B cell (primary cell): Measurements from ENCODE around the gene ATP11B. TPM values are rescaled to one million over a fixed set of nuclear protein-coding genes. Genes with fewer than 3 reads are reported as not detected.
A peak's percentile ranks its signal among the peaks of the same experiment; 100 is the strongest.

Experiments used
- ATAC-seq: fragments of 200-7000 bp; cut with Tn5 transposase; one replicate; pipeline ENCODE4 v1.10.0; 2021; ENCODE audit warnings: low read depth, mild to moderate bottlenecking, moderate number of reproducible peaks, moderate library complexity
- CTCF ChIA-PET: fragments of 350-600 bp; sonication (Branson Sonifier 250); formaldehyde crosslinking; loops from one replicate; lab custom pipeline; 2021; ENCODE audit warnings: antibody characterized with exemption, inconsistent platforms; lab: Charles Lee
- POLR2A ChIA-PET: fragments of 350-600 bp; sonication (Branson Sonifier 250); formaldehyde crosslinking; loops from one replicate; lab custom pipeline; 2021; ENCODE audit warnings: antibody characterized with exemption; lab: Charles Lee
- DNase-seq: peaks from one replicate; pipeline ENCODE4 v3.0.0; 2013
- H2AFZ ChIP-seq: 2 replicates; pipeline ENCODE4 v1.6.1; 2012; ENCODE audit warnings: mild to moderate bottlenecking, low read depth, low read length; ENCODE audit not compliant: insufficient read depth, poor library complexity, severe bottlenecking
- H3K27ac ChIP-seq, 2 donors: 1 replicate in 1 of 2; 2 replicates in 1 of 2; pipeline ENCODE4 v1.5.1; 2012 to 2013; ENCODE audit warnings: low read length in 2 of 2, mild to moderate bottlenecking in 2 of 2, moderate library complexity in 1 of 2
- H3K27me3 ChIP-seq, 4 experiments: fragments of 200-600 bp in 1 of 4; sonication (generic) in 1 of 4; replicated peaks in 1 of 4; 1 replicate in 2 of 4; 2 replicates in 2 of 4; pipeline versions ENCODE4 v1.6.1 to v1.7.0; 2013 to 2016; ENCODE audit warnings: low read length in 3 of 4, mild to moderate bottlenecking in 2 of 4, mixed read lengths in 1 of 4, moderate library complexity in 1 of 4; ENCODE audit not compliant: insufficient read depth in 4 of 4, control insufficient read depth in 3 of 4; ENCODE audit errors: control extremely low read depth in 1 of 4
- H3K36me3 ChIP-seq, 2 experiments: replicated peaks in 1 of 2; 1 replicate in 1 of 2; 2 replicates in 1 of 2; pipeline versions ENCODE4 v1.6.1 to v1.7.1; 2013; ENCODE audit warnings: low read length in 1 of 2; ENCODE audit not compliant: insufficient read depth in 2 of 2, control insufficient read depth in 1 of 2; ENCODE audit errors: control extremely low read depth in 1 of 2, extremely low read depth in 1 of 2
- H3K4me1 ChIP-seq, 2 donors: fragments of 200-600 bp in 1 of 2; sonication (generic) in 1 of 2; 1 replicate in 1 of 2; 2 replicates in 1 of 2; pipeline versions ENCODE4 v1.5.1 to v1.6.1; 2013 to 2017; ENCODE audit warnings: low read length in 2 of 2; ENCODE audit not compliant: control insufficient read depth in 2 of 2, insufficient read depth in 2 of 2
- H3K4me2 ChIP-seq: replicated peaks from 2 replicates; pipeline ENCODE3; 2012; ENCODE audit warnings: mild to moderate bottlenecking, low read depth, low read length; ENCODE audit not compliant: poor library complexity, severe bottlenecking
- H3K4me3 ChIP-seq, 5 experiments: fragments of 200-600 bp in 1 of 5; sonication (generic) in 1 of 5; 1 replicate in 3 of 5; 2 replicates in 2 of 5; pipeline versions ENCODE4 v1.5.1 to v1.7.0; 2011 to 2016; ENCODE audit warnings: low read length in 4 of 5, mild to moderate bottlenecking in 4 of 5, low read depth in 2 of 5, control low read depth in 1 of 5, moderate library complexity in 1 of 5; ENCODE audit not compliant: insufficient read depth in 1 of 5; ENCODE audit errors: control extremely low read depth in 1 of 5, extremely low read depth in 1 of 5
- H3K79me2 ChIP-seq: fragments of 200-600 bp; sonication (generic); one replicate; pipeline ENCODE4 v1.6.0; 2016; ENCODE audit warnings: low read length; ENCODE audit not compliant: control insufficient read depth, insufficient read depth
- H3K9ac ChIP-seq: fragments of 200-600 bp; sonication (generic); 2 replicates; pipeline ENCODE4 v1.6.1; 2017; ENCODE audit warnings: mild to moderate bottlenecking, low read length, moderate library complexity
- H3K9me3 ChIP-seq, 3 donors: one replicate each; pipeline versions ENCODE4 v1.6.1 to v1.7.1; 2013; ENCODE audit warnings: low read length in 2 of 3; ENCODE audit not compliant: control insufficient read depth in 2 of 3, insufficient read depth in 1 of 3; ENCODE audit errors: control extremely low read depth in 1 of 3
- H4K20me1 ChIP-seq: 2 replicates; pipeline ENCODE4 v1.6.0; 2012; ENCODE audit warnings: mild to moderate bottlenecking, low read length; ENCODE audit not compliant: insufficient read depth, control insufficient read depth, poor library complexity, severe bottlenecking
- H3K27ac Mint-ChIP-seq: one replicate; pipeline ENCODE4 v1.8.0; 2021; ENCODE audit warnings: mixed read lengths
- H3K27me3 Mint-ChIP-seq: one replicate; pipeline ENCODE4 v1.8.0; 2021; ENCODE audit warnings: mixed read lengths
- H3K4me1 Mint-ChIP-seq: one replicate; pipeline ENCODE4 v1.8.0; 2021; ENCODE audit warnings: mixed read lengths
- H3K4me3 Mint-ChIP-seq: one replicate; pipeline ENCODE4 v1.8.0; 2021; ENCODE audit warnings: mixed read lengths
- H3K9me3 Mint-ChIP-seq: one replicate; pipeline ENCODE4 v1.8.0; 2022; ENCODE audit warnings: mixed read lengths; ENCODE audit not compliant: insufficient read depth
- EZH2 ChIP-seq: IDR thresholded peaks from 2 replicates; pipeline ENCODE4 v1.6.1; 2012; ENCODE audit warnings: borderline replicate concordance, low read depth, mild to moderate bottlenecking, moderate library complexity, low read length; ENCODE audit not compliant: insufficient read depth, poor library complexity, severe bottlenecking
- WGBS: methylation state at CpG from one replicate; pipeline ENCODE4 v1.1.5; 2013; ENCODE audit warnings: missing lambda C conversion rate; ENCODE audit not compliant: insufficient coverage; 5-methylcytosine and 5-hydroxymethylcytosine counted together
- intact Hi-C: fragments of 100-400 bp; cut with micrococcal nuclease; formaldehyde crosslinking; loops from one replicate; pipeline ENCODE4 v1.10.0; 2022
- polyA plus RNA-seq: library from polyadenylated mRNA; depleted of rRNA; stranded (reverse); fragments of >200 nt; gene quantifications from 2 replicates; pipeline ENCODE4 v1.2.3, GENCODE V29; 2012
- total RNA-seq, 2 donors: library from RNA; stranded (reverse); fragments of 120-200 nt in 1 of 2; gene quantifications; 1 replicate in 1 of 2; 2 replicates in 1 of 2; pipeline versions ENCODE4 v1.2.3 to v1.2.4, GENCODE V29; 2013 to 2022
- TF ChIP-seq, protein P1 (sequence below): fragments of 200-600 bp; IDR thresholded peaks from one replicate; pipeline ENCODE4 v1.8.0; 2022; ENCODE audit warnings: antibody characterized with exemption, mild to moderate bottlenecking

ATP11B gene
- total and polyA plus RNA-seq, 2 donors (not counting 1 experiment from before 2014, with no cell fraction given): 14.0 to 81.9 TPM

DNA sequence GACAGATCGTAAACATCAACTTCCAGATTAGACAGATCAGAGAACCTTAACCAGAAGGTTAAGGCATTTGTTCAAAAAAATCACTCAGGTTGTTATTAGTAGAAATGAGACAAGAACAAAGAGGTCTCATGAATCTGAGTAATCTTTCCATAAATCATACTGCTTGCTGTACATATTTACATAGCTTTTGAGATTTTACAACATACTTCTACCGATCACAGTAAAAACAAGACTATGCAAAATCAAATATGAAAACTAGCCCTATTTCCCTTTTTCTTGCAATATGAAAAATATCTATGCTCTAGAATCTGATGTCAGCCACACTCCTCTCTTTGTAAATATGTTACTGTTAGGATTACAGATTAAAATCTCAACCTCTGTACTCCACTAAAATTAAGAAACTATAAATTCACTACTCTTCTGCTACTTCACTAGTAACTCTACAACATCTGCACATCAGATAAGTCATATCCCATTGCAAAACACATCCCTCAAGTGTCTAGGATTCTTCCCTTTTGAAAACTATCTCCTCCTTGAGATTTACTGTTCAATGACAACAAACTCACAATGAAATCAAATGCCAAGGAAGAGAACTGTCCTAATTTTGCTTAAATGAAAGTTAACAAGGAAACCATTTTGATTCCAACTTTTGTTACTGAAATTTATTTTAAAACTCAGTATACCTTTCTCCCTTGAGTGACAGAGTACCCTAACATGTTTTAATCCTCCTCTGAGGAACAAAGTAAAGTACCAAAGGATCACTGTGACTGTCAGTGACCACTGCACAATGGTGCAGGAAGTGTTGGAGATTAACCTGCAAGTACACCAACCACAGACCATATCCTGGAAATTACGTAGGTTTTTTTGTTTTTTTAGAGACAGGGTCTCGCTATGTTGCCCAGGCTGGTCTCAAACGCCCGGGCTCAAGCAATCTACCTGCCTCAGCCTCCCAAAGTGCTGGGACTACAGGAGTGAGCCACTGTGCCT lies 174.2 kb downstream of the ATP11B start:
- Mint-ChIP-seq H3K27me3 (no peaks in the 10 kb centered on the region), H3K4me3 (peak overlapping the region; percentile 52), H3K27ac (peak overlapping the region; percentile 27), H3K4me1 (peaks cover 49% of the 10 kb centered on the region), H3K9me3 (no peaks in the 10 kb centered on the region)
- Histone ChIP-seq H3K4me1 (peaks cover 15 to 20% of the 10 kb centered on the region in 2 donors), H3K4me3 (no peak overlapping the region), H3K27me3 (no peaks in the 10 kb centered on the region), H3K4me2 (peak overlapping the region; percentile 21), H3K9ac (peak overlapping the region; percentile 5), H3K27ac (peak overlapping the region in 1 of 2 donors; percentile 2), H4K20me1 (peaks cover 42% of the 10 kb centered on the region), H3K79me2 (peaks cover 59% of the 10 kb centered on the region), H3K9me3 (no peaks in the 10 kb centered on the region), H2AFZ (no peak overlapping the region), H3K36me3 (peaks cover 0 to 6% of the 10 kb centered on the region in 2 experiments)
- WGBS: no CpG with 5 or more reads among the region's 6 CpGs
- DNase-seq: peak; percentile 15
- ChIA-PET POLR2A (interaction anchor here (0.5 to 0.7 kb wide), 2 partner anchors 46 to 581 kb away, joined by 3 read pairs; no protein-coding TSS in a partner anchor), CTCF (no interaction called here)
- no peak for ATAC-seq
- TF ChIP-seq EZH2: no peak
- TF ChIP-seq, protein P1, sequence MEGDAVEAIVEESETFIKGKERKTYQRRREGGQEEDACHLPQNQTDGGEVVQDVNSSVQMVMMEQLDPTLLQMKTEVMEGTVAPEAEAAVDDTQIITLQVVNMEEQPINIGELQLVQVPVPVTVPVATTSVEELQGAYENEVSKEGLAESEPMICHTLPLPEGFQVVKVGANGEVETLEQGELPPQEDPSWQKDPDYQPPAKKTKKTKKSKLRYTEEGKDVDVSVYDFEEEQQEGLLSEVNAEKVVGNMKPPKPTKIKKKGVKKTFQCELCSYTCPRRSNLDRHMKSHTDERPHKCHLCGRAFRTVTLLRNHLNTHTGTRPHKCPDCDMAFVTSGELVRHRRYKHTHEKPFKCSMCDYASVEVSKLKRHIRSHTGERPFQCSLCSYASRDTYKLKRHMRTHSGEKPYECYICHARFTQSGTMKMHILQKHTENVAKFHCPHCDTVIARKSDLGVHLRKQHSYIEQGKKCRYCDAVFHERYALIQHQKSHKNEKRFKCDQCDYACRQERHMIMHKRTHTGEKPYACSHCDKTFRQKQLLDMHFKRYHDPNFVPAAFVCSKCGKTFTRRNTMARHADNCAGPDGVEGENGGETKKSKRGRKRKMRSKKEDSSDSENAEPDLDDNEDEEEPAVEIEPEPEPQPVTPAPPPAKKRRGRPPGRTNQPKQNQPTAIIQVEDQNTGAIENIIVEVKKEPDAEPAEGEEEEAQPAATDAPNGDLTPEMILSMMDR: no peak
- intact Hi-C loops: no loop called here

DNA sequence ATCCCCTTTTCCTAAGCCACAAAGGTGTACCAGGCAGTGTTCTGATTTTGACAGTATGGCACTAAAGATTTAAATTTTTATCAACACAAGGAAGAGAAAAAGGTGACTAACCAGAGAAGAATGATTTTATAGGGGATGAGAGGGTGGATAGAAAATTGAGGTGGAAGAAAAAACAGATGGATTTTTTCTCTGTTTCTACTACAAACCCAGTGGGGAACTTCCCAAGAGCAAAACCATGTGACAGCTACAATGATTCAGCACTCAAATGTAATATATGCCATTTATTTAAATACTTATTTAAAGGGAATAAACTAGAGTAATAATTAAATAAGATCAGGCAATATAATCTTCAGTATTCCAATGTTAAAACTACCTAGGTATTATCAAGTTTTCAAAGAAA lies 176.0 kb downstream of the ATP11B start:
- ATAC-seq (no peak), DNase-seq (no peak)
- Mint-ChIP-seq H3K27ac (no peak overlapping the region), H3K4me1 (peaks cover 49% of the 10 kb centered on the region), H3K9me3 (no peaks in the 10 kb centered on the region), H3K4me3 (no peak overlapping the region), H3K27me3 (no peaks in the 10 kb centered on the region)
- TF ChIP-seq EZH2: no peak
- TF ChIP-seq, protein P1: no peak
- H3K9me3 ChIP-seq: no peaks in the 10 kb centered on the region
- no peak overlapping the region for H3K27ac ChIP-seq
- ChIA-PET POLR2A (interaction anchor here (0.6 kb wide), 1 partner anchor 20 kb away, joined by 3 read pairs; no protein-coding TSS in a partner anchor), CTCF (no interaction called here)
- intact Hi-C loops: no loop called here
- H3K36me3 ChIP-seq: no peaks in the 10 kb centered on the region
- no peaks in the 10 kb centered on the region for H3K27me3 ChIP-seq
- H3K4me2 ChIP-seq: no peak overlapping the region
- H3K4me1 ChIP-seq: peaks cover 15 to 20% of the 10 kb centered on the region in 2 donors
- peaks cover 75% of the 10 kb centered on the region for H3K79me2 ChIP-seq
- no peak overlapping the region for H3K9ac ChIP-seq
- peaks cover 48% of the 10 kb centered on the region for H4K20me1 ChIP-seq
- no peak overlapping the region for H3K4me3 ChIP-seq
- no peak overlapping the region for H2AFZ ChIP-seq
